WTC11 (cell line): Measurements from ENCODE around the gene MASP1. TPM values are rescaled to one million over a fixed set of nuclear protein-coding genes. Genes with fewer than 3 reads are reported as not detected.

Experiments
- EMX1 ChIP-seq: fragments of 250-450 bp; sonication (Bioruptor Pico); IDR thresholded peaks from 2 replicates; pipeline ENCODE4 v1.8.0; 2021; ENCODE audit warnings: mild to moderate bottlenecking
- ZNF263 ChIP-seq: sonication (generic); formaldehyde crosslinking; IDR thresholded peaks from 2 replicates; pipeline ENCODE4 v1.8.1; 2022; ENCODE audit warnings: low read depth, mild to moderate bottlenecking, moderate library complexity, missing genetic modification reagents
- total RNA-seq: library from RNA; stranded (reverse); gene quantifications from 3 replicates; pipeline ENCODE4 v1.2.3, GENCODE V29; 2021
- TF ChIP-seq, protein P1 (sequence below): fragments of 250-450 bp; sonication (Bioruptor Pico); IDR thresholded peaks from 2 replicates; pipeline ENCODE4 v1.8.0; 2021; ENCODE audit warnings: mild to moderate bottlenecking

Gene MASP1
- total RNA-seq, 1 experiment from 2014 or later: 2.2 TPM

DNA sequence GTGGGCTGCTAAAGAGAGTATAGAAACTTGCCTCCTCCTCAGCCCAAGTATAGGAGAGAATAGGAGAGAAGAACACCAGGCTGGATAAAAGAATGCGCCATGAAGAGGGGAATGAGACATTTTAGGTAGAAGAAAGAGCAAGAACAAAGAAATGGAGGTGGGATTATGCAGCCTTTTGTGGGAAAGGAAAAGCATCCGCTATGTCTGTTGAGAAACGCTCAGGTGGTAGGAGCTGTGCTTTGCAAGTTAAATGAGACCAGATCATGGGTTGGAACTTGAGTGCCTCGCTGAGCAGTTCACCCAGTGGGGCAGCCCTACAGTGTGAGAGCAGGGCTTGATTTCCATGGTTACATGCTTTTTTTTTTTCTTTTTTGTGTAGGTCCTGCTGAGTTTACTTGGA, 105.8 kb downstream of the MASP1 start (continued):
- TF ChIP-seq, protein P1, sequence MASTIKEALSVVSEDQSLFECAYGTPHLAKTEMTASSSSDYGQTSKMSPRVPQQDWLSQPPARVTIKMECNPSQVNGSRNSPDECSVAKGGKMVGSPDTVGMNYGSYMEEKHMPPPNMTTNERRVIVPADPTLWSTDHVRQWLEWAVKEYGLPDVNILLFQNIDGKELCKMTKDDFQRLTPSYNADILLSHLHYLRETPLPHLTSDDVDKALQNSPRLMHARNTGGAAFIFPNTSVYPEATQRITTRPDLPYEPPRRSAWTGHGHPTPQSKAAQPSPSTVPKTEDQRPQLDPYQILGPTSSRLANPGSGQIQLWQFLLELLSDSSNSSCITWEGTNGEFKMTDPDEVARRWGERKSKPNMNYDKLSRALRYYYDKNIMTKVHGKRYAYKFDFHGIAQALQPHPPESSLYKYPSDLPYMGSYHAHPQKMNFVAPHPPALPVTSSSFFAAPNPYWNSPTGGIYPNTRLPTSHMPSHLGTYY (CRISPR knock-in tag): no peak
- no peak for TF ChIP-seq EMX1 (CRISPR knock-in tag)
- no peak for TF ChIP-seq ZNF263 (CRISPR knock-in tag)

Other genes with a start within 250 kb of the MASP1 start
- 78.3 to 79.5 TPM (median 79.0 TPM) in 3 replicates for gene RPL39L, start 152.2 kb downstream of the MASP1 start, total RNA-seq
- 5.1 to 5.9 TPM (median 5.6 TPM) in 3 replicates for gene RTP1, start 94.3 kb downstream of the MASP1 start, total RNA-seq
- gene RTP4, start 76.6 kb upstream of the MASP1 start, total RNA-seq: not detected in 3 replicates